ENCODE measurements around the gene RFESD.
A peak's percentile ranks its signal among the peaks of the same experiment; 100 is the strongest.
"Not testable (repeated sequence)": the region's sequence is repeated elsewhere in the genome, so short reads cannot be mapped to it uniquely, and the experiment has no call there.

The RFESD gene

GRCh38 chr5:95630394-95630917 lies 16.1 kb upstream of the RFESD start:
- DNase-seq (ENCODE audit: extremely low read depth, insufficient read length), result no peak
- no peaks in the 10 kb centered on the region for H3K27me3 ChIP-seq (replicated peaks; ENCODE audit: control insufficient read depth, insufficient read depth, low read length)
- no peak for TF ChIP-seq CTCF (IDR thresholded peaks at IDR 0.05; ENCODE audit: insufficient read depth, low read length, poor library complexity, severe bottlenecking)
- H3K4me3 ChIP-seq (replicated peaks; ENCODE audit: low read depth, low read length), result no peak overlapping the region
- no peaks in the 10 kb centered on the region for H3K36me3 ChIP-seq (ENCODE audit: control insufficient read depth, insufficient read depth, low read length)

- DNase-seq (ENCODE audit: extremely low read depth, insufficient read length), result no peak
- Histone ChIP-seq H3K36me3 (ENCODE audit: control insufficient read depth, insufficient read depth, low read length) (no peaks in the 10 kb centered on the region), H3K27me3 (replicated peaks; ENCODE audit: control insufficient read depth, insufficient read depth, low read length) (no peaks in the 10 kb centered on the region), H3K4me3 (replicated peaks; ENCODE audit: low read depth, low read length) (no peak overlapping the region)
- TF ChIP-seq CTCF (IDR thresholded peaks at IDR 0.05; ENCODE audit: insufficient read depth, low read length, poor library complexity, severe bottlenecking), result no peak
Measured at GRCh38 chr5:95631255-95631958, 15.2 kb upstream of the RFESD start.

- H3K4me3 ChIP-seq (replicated peaks; ENCODE audit: low read depth, low read length), result no peak overlapping the region
Measured at GRCh38 chr5:95631991-95632675, 14.4 kb upstream of the RFESD start.

GRCh38 chr5:95632942-95633341 lies 13.6 kb upstream of the RFESD start:
- H3K27me3 ChIP-seq (replicated peaks; ENCODE audit: control insufficient read depth, insufficient read depth, low read length); H3K4me3 ChIP-seq (replicated peaks; ENCODE audit: low read depth, low read length); DNase-seq (ENCODE audit: extremely low read depth, insufficient read length); H3K36me3 ChIP-seq (ENCODE audit: control insufficient read depth, insufficient read depth, low read length): not testable (repeated sequence)

More at GRCh38 chr5:95631991-95632675, 14.4 kb upstream of the RFESD start:
- no peaks in the 10 kb centered on the region for H3K27me3 ChIP-seq (replicated peaks; ENCODE audit: control insufficient read depth, insufficient read depth, low read length)
- DNase-seq (ENCODE audit: extremely low read depth, insufficient read length), result peak; percentile 48
- no peak for TF ChIP-seq CTCF (IDR thresholded peaks at IDR 0.05; ENCODE audit: insufficient read depth, low read length, poor library complexity, severe bottlenecking)
- no peaks in the 10 kb centered on the region for H3K36me3 ChIP-seq (ENCODE audit: control insufficient read depth, insufficient read depth, low read length)

GRCh38 chr5:95633671-95634070 lies 12.9 kb upstream of the RFESD start:
- no peak overlapping the region for H3K4me3 ChIP-seq (replicated peaks; ENCODE audit: low read depth, low read length)
- no peaks in the 10 kb centered on the region for H3K36me3 ChIP-seq (ENCODE audit: control insufficient read depth, insufficient read depth, low read length)
- no peaks in the 10 kb centered on the region for H3K27me3 ChIP-seq (replicated peaks; ENCODE audit: control insufficient read depth, insufficient read depth, low read length)
- DNase-seq (ENCODE audit: extremely low read depth, insufficient read length), result no peak
- TF ChIP-seq CTCF (IDR thresholded peaks at IDR 0.05; ENCODE audit: insufficient read depth, low read length, poor library complexity, severe bottlenecking), result no peak

GRCh38 chr5:95634081-95634480 lies 12.5 kb upstream of the RFESD start:
- H3K36me3 ChIP-seq (ENCODE audit: control insufficient read depth, insufficient read depth, low read length), result no peaks in the 10 kb centered on the region
- no peak overlapping the region for H3K4me3 ChIP-seq (replicated peaks; ENCODE audit: low read depth, low read length)
- no peaks in the 10 kb centered on the region for H3K27me3 ChIP-seq (replicated peaks; ENCODE audit: control insufficient read depth, insufficient read depth, low read length)
- DNase-seq (ENCODE audit: extremely low read depth, insufficient read length), result no peak
- TF ChIP-seq CTCF (IDR thresholded peaks at IDR 0.05; ENCODE audit: insufficient read depth, low read length, poor library complexity, severe bottlenecking), result no peak

Measured in GM06990 (cell line).